Large intestine (tissue), 3 donors: Measurements from ENCODE around the gene TSHR. TPM values are rescaled to one million over a fixed set of nuclear protein-coding genes. Genes with fewer than 3 reads are reported as not detected.

Source experiments
- DNase-seq, 2 donors: peaks; one replicate each; pipeline versions ENCODE4 v3.0.0 to v3.0.0-alpha.2; 2013
- H3K27ac ChIP-seq: one replicate; pipeline ENCODE4 v1.5.1; 2013; ENCODE audit warnings: low read length
- H3K27me3 ChIP-seq: 2 replicates; pipeline ENCODE4 v1.6.1; 2013; ENCODE audit warnings: low read length; ENCODE audit not compliant: control insufficient read depth, insufficient read depth
- H3K36me3 ChIP-seq: 2 replicates; pipeline ENCODE4 v1.6.1; 2013; ENCODE audit warnings: low read length; ENCODE audit not compliant: control insufficient read depth, insufficient read depth
- H3K4me1 ChIP-seq: one replicate; pipeline ENCODE4 v1.6.1; 2013; ENCODE audit warnings: low read length; ENCODE audit not compliant: control insufficient read depth, insufficient read depth
- H3K4me3 ChIP-seq: one replicate; pipeline ENCODE4 v1.5.1; 2013; ENCODE audit warnings: low read length
- H3K9me3 ChIP-seq: one replicate; pipeline ENCODE4 v1.6.1; 2013; ENCODE audit warnings: mild to moderate bottlenecking, low read depth, low read length, moderate library complexity; ENCODE audit not compliant: control insufficient read depth
- WGBS: methylation state at CpG from one replicate; pipeline ENCODE4 v1.1.5; 2013; ENCODE audit warnings: low lambda C conversion rate; ENCODE audit not compliant: insufficient coverage; 5-methylcytosine and 5-hydroxymethylcytosine counted together
- polyA plus RNA-seq: library from polyadenylated mRNA; unstranded; fragments of 120-200 nt; gene quantifications from one replicate; pipeline ENCODE4 v1.2.1, GENCODE V29; 2013

The TSHR gene
- polyA plus RNA-seq, 1 donor: 0.16 TPM

GRCh38 chr14:80988735-80989429, 33.5 kb downstream of the TSHR start:
- no peaks in the 10 kb centered on the region for H3K4me1 ChIP-seq
- no peak for DNase-seq
- WGBS: 82% methylated on average over 5 of the region's 6 CpGs
- no peak overlapping the region for H3K27ac ChIP-seq
- H3K4me3 ChIP-seq: no peak overlapping the region
- H3K36me3 ChIP-seq: no peaks in the 10 kb centered on the region
- H3K27me3 ChIP-seq: peaks cover 3% of the 10 kb centered on the region
- H3K9me3 ChIP-seq: no peaks in the 10 kb centered on the region

GRCh38 chr14:80992580-80992979, 37.2 kb downstream of the TSHR start:
- no peak overlapping the region for H3K27ac ChIP-seq
- WGBS: 61% methylated on average over 3 of the region's 3 CpGs

GRCh38 chr14:80996049-80996901, 40.9 kb downstream of the TSHR start:
- DNase-seq: peak; percentile 12 to 20
- no peak overlapping the region for H3K27ac ChIP-seq
- H3K36me3 ChIP-seq: no peaks in the 10 kb centered on the region
- no CpG with 5 or more reads among the region's 13 CpGs for WGBS
- H3K4me3 ChIP-seq: no peak overlapping the region
- no peaks in the 10 kb centered on the region for H3K27me3 ChIP-seq
- no peaks in the 10 kb centered on the region for H3K9me3 ChIP-seq
- H3K4me1 ChIP-seq: no peaks in the 10 kb centered on the region

More at GRCh38 chr14:80992580-80992979, 37.2 kb downstream of the TSHR start:
- Histone ChIP-seq H3K4me1 (no peaks in the 10 kb centered on the region), H3K27me3 (peaks cover 3% of the 10 kb centered on the region), H3K4me3 (no peak overlapping the region), H3K9me3 (no peaks in the 10 kb centered on the region), H3K36me3 (no peaks in the 10 kb centered on the region)
- DNase-seq: no peak

GRCh38 chr14:81001447-81001846, 46.0 kb downstream of the TSHR start:
- H3K27ac ChIP-seq: no peak overlapping the region
- no peaks in the 10 kb centered on the region for H3K4me1 ChIP-seq
- no peak for DNase-seq
- no peaks in the 10 kb centered on the region for H3K36me3 ChIP-seq
- no peaks in the 10 kb centered on the region for H3K9me3 ChIP-seq
- whole genome bisulfite sequencing: 80% methylated on average over 1 of the region's 6 CpGs
- no peak overlapping the region for H3K4me3 ChIP-seq
- no peaks in the 10 kb centered on the region for H3K27me3 ChIP-seq

GRCh38 chr14:81004575-81004974, 49.2 kb downstream of the TSHR start:
- Histone ChIP-seq H3K4me1 (no peaks in the 10 kb centered on the region), H3K36me3 (no peaks in the 10 kb centered on the region), H3K4me3 (no peak overlapping the region), H3K9me3 (no peaks in the 10 kb centered on the region), H3K27me3 (no peaks in the 10 kb centered on the region), H3K27ac (no peak overlapping the region)
- WGBS: no CpG with 5 or more reads among the region's 1 CpG
- no peak for DNase-seq

GRCh38 chr14:81005540-81006228, 50.3 kb downstream of the TSHR start:
- WGBS: 97% methylated on average over 5 of the region's 8 CpGs
- H3K27ac ChIP-seq: no peak overlapping the region
- no peaks in the 10 kb centered on the region for H3K36me3 ChIP-seq
- no peak overlapping the region for H3K4me3 ChIP-seq
- no peaks in the 10 kb centered on the region for H3K4me1 ChIP-seq
- H3K9me3 ChIP-seq: no peaks in the 10 kb centered on the region
- DNase-seq: no peak
- H3K27me3 ChIP-seq: no peaks in the 10 kb centered on the region

- H3K27ac ChIP-seq: no peak overlapping the region
Observed at GRCh38 chr14:81006266-81006665, 50.8 kb downstream of the TSHR start.

GRCh38 chr14:81007131-81007530, 51.7 kb downstream of the TSHR start:
- Histone ChIP-seq H3K27ac (no peak overlapping the region), H3K27me3 (no peaks in the 10 kb centered on the region), H3K36me3 (no peaks in the 10 kb centered on the region), H3K4me3 (no peak overlapping the region), H3K4me1 (no peaks in the 10 kb centered on the region), H3K9me3 (no peaks in the 10 kb centered on the region)
- no peak for DNase-seq
- WGBS: no CpG with 5 or more reads among the region's 1 CpG

More at GRCh38 chr14:81006266-81006665, 50.8 kb downstream of the TSHR start:
- DNase-seq: no peak
- H3K4me3 ChIP-seq: no peak overlapping the region
- H3K9me3 ChIP-seq: no peaks in the 10 kb centered on the region
- no CpG with 5 or more reads among the region's 3 CpGs for WGBS
- no peaks in the 10 kb centered on the region for H3K27me3 ChIP-seq
- H3K4me1 ChIP-seq: no peaks in the 10 kb centered on the region
- H3K36me3 ChIP-seq: no peaks in the 10 kb centered on the region

GRCh38 chr14:81009346-81009745, 53.9 kb downstream of the TSHR start:
- 88% methylated on average over 1 of the region's 2 CpGs for WGBS
- no peak overlapping the region for H3K4me3 ChIP-seq
- no peak for DNase-seq
- H3K27me3 ChIP-seq: no peaks in the 10 kb centered on the region
- no peaks in the 10 kb centered on the region for H3K36me3 ChIP-seq
- H3K9me3 ChIP-seq: no peaks in the 10 kb centered on the region
- no peaks in the 10 kb centered on the region for H3K4me1 ChIP-seq
- no peak overlapping the region for H3K27ac ChIP-seq

GRCh38 chr14:81018251-81018650, 62.8 kb downstream of the TSHR start:
- no peak overlapping the region for H3K4me3 ChIP-seq
- WGBS: no CpG with 5 or more reads among the region's 3 CpGs
- H3K27ac ChIP-seq: no peak overlapping the region
- H3K27me3 ChIP-seq: no peaks in the 10 kb centered on the region
- H3K36me3 ChIP-seq: no peaks in the 10 kb centered on the region
- DNase-seq: no peak
- no peaks in the 10 kb centered on the region for H3K9me3 ChIP-seq
- no peaks in the 10 kb centered on the region for H3K4me1 ChIP-seq
